GM18867 (cell line): ENCODE data around the gene PPP3CA.
A peak's percentile ranks its signal among the peaks of the same experiment; 100 is the strongest.

Source experiments
- ATAC-seq: cut with Tn5 transposase; IDR thresholded peaks from one replicate; pipeline ENCODE4 v1.9.1; 2021; ENCODE audit warnings: mild to moderate bottlenecking, moderate library complexity; ENCODE audit not compliant: unreplicated experiment

PPP3CA gene

DNA sequence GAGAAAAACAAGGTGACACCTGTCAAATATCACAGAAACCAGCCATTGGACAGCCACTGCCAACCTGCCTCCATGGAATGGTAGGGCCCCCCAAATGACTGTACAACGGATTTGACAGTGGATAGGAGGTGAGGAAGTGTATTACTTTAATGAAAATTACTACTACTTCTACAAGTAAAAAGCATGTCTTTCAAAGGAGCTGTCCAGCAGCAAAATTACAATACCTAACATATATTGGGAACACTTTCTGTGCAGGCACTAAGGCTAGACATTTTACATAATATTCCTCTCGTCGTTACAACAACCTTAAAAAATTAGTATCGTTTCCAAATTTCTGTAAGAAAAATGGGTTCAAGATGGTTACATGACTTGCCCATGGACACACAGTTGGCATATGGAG is 14.9 kb downstream of the PPP3CA start:
- no peak for ATAC-seq

DNA sequence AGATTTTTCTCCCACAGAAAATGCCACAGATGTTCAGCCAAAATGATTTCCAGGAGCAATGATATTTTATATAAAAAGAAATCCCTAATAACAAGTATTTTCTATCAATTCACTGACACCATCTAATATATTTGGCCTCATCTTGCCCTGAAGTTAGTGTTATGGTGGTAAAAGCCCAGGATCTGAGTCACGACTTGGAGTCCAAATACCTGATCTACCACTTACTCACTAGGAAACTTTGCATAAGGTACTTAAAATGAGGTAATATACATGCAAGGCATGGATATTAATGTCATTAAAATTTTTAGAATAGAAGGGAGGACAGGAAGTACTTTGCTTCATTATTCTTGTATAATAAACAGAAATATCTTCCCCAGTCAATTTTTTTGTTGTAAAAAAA is 16.3 kb downstream of the PPP3CA start:
- no peak for ATAC-seq

DNA sequence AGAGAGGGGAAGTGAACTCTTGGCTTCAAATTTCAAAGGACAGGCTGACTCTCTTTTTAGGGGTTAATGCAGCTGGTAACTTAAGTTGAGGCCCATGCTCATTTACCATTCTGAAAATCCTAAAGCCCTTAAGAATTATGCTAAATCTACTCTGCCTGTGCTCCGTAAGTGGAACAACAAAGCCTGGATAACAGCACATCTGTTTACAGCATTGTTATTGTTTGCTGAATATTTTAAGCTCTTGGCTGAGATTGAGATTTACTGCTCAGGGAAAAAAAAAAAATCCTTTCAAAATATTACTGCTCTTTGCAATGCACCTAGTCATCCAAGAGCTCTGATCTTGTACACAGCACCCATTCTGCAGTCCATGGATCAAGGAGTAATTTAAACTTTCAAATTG is 17.7 kb downstream of the PPP3CA start:
- ATAC-seq = no peak

DNA sequence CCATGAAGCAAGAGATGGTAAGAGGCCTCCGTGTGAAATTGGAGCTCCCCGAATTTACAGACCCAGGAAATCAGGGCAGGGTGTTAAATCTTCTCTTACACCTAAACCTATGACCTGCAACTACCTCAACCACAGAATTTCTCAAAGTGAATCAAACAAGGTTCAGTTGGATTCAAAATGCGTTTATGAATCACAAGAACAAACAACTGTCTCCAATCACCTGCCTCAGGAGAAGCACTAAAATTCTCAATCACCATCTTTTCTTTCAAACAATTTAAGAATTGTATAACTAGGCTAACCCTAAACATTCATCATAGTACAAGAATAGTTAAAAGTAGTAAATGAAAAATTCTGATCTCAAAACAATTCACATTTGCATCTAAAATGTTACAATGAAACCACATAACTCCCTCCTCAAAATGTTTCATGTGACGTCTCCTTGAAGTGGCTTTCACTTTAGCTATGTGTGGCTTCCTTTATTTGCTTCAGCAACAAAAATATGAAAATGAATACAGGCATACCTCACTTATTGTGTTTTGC is 19.2 kb downstream of the PPP3CA start:
- ATAC-seq = peak; percentile 95

DNA sequence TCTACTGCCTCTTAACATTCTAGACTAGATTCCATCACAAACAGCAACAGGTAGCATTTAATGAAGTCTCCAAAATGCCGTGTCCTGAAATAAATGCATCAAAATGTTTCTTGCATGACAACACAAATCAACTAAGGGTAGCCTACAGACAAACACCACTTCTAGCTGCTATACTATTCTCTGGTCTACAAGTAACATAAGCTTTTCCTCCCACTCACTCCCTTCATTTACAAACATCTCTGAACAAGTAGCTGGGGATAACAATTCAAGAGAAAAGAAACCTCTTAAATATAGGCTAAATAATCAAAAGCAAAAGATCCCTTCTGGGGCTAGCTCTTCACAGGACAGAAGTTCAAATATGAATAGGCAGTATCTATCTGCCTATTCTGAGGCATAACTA is 20.8 kb downstream of the PPP3CA start:
- ATAC-seq = no peak

DNA sequence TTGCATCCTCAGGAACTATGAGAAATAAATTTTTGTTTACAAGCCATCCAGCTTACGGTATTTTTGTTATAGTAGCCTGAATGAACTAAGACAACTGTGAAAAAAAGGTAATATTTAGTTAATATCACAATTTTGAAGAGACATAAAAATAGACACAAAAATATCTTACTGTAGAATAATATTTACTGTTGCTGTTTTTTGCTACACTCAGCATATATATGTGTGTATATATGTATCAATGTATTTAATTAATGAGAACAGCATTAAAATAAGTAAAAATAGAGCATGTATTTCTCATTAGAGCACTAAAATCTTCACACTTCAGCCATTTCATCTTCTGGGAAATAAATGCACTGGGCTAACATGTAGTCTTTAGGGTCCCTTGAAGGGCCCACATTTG is 24.6 kb downstream of the PPP3CA start:
- ATAC-seq = no peak

DNA sequence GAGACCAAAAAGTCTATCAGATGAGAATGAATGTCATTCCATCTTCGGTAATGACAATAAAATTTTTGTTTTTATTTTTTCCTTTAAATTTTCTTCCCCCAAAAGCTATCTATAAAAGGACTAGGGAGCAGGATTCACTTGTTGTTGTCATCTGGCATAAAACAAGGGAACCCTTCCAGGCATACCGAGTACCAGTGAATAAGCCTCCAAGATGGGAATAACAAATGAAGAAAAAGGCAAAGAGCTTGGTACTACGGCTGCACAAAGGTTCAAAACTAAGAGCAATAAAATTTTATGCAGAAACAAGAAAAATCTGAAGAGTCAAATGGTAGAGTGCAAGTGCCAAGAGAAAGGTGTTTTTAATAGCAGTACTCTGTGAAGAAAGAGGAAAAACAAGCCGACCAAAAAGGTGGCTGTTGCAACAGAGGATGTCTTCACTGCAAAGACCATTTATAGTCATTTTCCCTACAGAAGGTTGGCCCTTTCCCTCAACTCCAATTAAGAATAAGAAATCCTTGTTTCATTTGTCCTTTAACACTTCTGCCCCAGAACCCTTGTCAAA is 25.8 kb downstream of the PPP3CA start:
- no peak for ATAC-seq

DNA sequence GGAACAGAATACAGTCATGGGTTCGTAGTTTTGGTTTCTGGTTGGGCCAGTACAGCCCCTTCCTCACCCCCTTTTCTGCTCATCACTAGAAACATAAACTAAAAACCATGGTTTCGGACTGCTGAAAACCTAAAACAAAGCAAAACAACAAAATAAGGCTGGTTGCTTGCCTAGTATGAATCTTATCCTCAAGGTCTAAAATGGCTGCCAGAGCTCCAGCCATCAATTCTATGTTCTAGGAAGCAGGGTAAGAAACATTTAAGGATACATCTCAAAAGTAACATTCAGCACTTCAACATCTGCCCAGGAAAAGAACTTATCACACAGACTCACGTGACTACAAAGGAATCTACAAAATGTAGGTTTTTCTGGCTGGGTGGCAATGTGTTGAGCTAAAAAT is 31.5 kb downstream of the PPP3CA start:
- ATAC-seq = no peak

DNA sequence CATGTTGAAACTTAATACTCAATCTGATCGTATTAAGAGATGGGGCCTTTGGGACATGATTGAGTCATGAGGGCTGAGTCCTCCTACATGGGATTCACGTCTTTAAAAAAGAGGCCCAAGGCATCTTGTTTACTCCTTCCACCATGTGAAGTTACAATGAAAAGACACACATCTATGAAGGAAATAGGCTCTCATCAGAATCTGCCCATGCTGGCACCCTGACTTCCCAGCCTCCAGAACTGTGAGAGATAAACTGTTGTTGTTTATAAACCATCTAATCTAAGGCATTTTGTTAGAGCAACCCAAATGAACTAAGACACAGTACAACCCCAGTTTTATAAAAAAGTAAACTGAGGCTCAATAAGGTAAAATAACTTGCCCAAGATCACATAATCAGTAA is 32.3 kb downstream of the PPP3CA start:
- no peak for ATAC-seq

DNA sequence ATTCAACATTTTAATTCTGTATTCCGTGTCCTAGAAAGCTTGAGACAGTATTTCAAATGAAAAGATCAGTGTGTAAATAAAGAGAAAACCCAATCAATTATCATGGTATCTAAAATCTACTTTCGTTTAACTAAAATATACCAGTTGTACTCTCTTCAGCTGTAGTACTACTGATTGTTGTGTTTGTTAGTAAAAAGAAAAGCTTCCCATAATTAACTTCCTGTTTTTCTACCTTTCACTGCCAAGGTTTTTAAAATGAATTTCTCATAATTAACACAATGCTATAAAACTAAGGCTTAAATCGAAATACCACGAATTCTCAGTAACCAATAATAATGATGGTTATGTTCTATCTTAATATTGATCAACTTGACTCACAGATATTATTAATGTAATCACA is 37.4 kb downstream of the PPP3CA start:
- no peak for ATAC-seq

DNA sequence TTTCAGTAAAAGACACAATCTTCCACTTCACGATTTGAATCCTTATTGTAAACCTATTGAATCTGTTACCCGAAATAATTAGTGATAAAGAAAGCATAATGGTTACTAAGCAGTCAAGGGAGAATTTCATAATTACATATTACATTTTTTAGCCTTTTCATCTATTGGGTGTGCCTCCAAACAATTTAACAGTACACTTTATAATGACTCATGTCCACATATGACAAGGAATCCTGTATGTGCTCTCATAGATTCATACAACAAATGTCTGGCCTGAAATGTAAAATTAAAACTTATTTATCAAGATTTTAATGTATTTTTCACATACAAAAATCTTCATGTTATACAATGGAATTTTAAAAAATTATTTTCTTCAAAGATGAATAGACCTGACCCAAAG is 39.4 kb downstream of the PPP3CA start:
- ATAC-seq = no peak

DNA sequence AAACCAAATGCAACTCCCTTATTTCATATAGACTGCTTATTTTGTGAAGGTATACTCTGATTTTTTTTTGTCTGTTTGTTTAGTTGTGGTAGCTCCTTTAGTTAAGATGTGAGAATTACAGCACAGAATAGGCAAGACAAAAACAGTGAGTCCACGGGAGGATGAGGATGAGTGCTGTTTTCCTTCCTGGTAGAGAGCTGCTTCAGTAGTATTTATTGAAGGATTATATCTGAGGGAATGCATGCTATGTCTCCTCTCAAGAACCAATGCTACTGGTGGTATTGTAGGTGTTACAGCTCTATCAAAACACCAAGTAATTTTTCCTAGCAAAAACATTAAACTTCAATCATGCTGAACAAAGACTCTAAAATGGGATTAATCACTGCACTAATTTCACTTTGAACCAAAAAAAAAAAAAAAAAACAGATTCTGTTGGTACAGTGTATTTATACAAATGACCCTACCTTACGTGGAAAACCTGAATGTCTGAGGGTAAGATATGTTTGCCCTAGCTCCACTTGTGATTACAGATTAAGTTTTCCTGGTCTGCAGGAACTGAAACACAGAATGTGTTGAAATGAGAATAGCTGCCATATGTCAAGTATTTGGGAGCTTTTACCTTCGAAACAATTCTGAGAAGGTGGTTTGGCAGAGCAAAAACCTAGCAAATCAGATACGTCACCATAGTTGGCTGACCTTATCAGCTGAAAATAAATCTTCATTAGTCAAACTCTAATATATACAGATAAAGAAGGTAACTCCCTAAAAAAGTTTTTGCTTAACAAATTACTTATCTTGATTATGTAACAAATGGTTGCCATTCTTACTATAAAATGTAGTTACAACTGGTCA is 40.3 kb downstream of the PPP3CA start:
- peak; percentile 10 for ATAC-seq

DNA sequence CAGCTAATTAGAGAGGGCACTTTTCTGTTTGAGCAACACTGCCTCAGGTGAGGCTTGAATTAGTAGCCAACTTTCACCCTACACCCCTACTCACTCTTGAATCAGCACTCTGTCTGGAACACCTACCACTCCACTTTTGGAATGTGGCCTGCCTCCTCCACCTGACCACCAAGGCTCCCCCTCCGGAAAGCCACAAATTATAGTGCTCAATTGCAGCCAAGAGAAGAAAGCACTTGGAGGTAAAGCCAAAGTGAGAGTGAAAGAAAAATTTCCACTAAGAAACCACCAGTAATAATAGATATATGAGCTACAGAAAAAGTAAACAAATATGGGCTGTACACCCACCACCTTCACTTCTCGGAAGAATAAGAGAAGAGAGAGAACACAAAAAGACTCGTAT is 41.1 kb downstream of the PPP3CA start:
- ATAC-seq = peak; percentile 78

DNA sequence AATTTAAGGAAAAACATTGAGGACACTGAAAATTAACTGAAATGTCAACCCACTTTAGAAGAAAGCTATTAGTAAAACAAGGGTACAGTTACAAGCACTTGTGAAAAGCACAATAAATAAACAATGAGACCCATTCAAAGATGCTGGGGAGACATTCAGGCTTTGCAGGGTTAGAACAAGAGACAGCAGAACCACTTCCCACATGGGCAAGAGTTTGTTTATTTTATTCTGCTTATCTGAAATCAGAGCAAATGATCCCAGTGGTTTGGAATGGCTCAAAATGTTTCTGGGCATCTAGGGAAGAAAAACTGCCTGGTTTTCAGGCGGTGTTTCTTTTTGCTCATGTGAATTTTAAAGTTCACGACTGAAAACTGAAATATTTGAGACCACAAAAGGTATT is 42.4 kb downstream of the PPP3CA start:
- no peak for ATAC-seq

DNA sequence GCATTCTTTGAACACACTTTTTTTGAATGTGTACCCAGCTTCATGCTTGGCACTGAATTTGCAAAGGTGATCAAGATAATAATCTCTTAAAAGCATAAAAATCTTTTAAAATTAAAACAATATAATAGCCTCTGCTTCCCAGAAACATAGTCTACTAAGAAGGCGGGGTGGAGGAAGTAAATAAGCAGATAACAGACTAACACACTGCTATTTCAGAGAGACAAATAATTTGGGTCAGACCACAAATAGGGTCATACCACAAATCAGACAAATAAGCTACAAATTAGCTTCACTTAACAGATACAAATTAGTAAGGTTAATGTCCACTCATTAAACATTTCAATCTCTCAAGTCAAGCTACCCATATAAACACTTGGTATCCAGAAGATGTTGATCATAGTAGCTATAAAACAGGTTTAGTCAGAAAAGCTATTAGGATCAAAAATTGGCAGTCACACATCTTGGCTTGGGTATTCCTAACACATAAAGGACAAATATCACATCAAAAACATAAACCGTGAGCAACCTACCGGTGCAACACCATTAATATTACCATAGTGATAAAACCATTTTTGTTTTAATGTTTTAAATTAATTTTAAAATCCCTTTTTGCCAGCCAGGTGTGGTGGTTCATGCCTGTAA is 47.3 kb downstream of the PPP3CA start:
- ATAC-seq = no peak

DNA sequence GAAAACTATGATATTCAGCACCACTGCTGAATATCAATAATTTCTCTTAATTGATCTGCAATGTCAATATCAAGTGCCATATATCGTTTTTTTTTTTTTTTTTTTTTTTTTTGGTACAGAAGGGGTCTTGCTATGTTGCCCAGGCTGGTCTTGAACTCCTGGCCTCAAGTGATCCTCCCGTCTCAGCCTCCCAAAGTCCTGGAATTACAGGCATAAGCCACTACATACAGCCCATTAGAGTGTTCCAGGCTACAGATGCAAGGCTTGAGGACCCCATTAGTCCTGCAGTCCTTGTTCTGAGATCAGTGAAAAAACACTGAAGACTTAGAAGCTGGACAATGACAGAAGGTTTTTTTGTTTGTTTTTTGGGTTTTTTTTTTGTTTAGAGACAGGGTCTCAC is 48.3 kb downstream of the PPP3CA start:
- no peak for ATAC-seq

DNA sequence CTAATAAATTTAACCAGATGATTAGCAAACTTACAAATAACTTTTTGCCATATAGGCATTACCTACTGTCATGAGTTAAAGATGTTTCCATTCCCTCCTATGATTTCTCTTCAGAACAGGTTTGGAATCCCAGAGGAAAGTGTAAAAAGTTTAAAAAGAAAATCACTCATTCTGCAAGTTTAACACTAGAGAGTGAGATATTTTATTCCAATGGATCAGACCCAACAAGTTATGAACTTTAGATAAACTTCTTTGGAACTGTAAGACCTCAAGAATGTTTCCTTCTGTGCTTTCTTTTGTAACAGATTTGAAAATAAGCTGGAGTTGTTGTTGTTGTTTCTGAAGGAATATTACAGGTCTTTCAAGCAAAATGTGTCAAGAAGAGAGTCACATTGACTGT is 51.6 kb downstream of the PPP3CA start:
- ATAC-seq = no peak

DNA sequence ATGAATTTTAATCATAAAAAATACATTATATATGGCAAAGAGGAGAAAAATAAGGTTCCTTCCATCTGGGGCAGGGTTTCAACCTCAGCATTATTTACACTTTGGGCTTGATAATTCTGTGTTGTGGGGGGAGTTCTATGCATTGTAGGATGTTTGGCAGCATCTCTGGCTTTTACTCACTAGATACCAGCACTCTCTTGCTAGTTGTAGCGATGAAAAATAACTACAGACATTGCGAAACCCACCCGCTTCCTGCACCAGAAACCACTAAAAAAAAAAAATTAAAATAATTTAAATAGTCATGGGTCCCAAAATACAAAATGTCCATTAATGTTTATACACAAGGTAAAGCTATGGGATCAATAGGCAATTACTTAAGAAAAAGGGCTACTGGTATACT is 52.7 kb downstream of the PPP3CA start:
- no peak for ATAC-seq

DNA sequence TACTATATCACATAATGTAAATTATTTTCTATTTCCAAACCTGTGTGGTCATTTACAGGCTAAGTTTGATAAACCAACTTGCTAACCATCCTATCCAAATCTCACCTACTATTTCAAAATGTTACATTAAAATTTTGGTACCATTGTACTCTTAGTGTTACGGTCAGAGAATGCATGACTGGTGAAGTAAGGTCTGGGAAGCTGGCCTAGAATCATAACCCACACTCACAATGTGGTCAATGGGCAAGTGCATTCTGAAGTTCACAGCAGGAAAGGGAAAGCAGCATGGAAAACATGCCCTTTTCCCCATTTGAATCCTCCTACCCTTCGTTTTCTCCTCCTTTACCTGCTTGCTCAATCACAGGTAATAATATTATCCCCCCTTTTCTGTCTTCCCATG is 54.4 kb downstream of the PPP3CA start:
- ATAC-seq = no peak

DNA sequence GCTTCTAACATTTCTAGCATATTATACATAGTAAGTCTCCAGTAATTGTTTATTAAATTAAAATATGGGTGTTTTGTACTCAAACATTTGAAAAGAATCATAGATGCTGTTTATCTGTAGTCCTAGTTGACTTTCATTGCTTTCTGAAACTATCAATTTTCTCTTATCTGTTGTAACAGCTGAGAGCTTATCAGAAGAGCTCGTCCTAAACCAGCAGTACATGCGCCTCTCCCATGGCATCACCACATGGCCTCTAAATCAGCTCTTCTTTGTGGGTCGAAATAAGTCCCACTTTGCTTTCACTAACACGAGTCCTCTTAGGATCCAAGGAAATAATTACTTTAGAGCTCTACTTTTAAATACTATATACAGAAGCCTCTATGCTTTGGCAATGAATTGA is 55.1 kb downstream of the PPP3CA start:
- no peak for ATAC-seq

DNA sequence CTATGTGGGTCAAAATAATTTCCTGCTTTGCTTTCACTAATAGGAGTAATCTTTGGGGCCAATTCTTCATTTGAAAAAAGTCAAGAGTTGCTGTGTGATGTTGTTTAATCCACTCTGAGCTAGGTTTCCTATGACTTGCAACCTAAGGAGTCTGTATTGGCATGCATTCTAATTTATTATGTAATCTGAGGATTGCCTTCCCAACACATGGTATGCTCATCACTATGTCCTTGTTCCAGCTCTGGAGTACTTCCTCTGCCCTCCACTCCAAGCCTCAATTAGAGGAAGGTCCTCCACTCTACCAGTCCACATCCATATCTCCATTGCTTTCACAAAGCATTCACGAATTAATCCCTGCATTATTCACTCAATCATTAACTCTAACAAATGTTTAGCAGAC is 56.1 kb downstream of the PPP3CA start:
- ATAC-seq = no peak

DNA sequence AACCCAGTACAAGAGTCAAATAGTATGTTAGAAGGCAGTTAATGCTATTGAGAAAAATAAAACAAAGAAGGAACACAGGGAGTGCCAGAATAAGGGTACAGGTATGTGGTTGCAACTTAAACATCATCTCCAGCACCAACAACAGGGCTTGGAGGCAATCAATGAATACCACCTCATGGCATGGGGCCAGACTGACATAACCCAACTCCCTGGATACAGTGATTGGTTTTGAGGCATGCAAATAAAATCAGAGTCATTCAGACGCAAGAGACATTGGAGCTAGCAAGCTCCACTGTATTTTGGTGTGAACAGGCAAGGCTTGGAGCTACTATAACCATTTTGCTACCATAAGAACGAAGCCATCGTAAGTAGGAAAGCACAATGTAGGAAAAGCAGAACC is 56.7 kb downstream of the PPP3CA start:
- no peak for ATAC-seq
